H1 (cell line): ENCODE data around the gene OBSCN. TPM values are rescaled to one million over a fixed set of nuclear protein-coding genes. Genes with fewer than 3 reads are reported as not detected.

Source experiments
- CTCF ChIA-PET: fragments of 300-600 bp; sonication (Branson Sonifier 250); formaldehyde crosslinking; loops from one replicate; lab custom pipeline; 2021; ENCODE audit not compliant: partially characterized antibody; lab: Charles Lee
- POLR2A ChIA-PET: fragments of 300-600 bp; sonication (Branson Sonifier 250); formaldehyde crosslinking; loops from one replicate; lab custom pipeline; 2021; ENCODE audit warnings: inconsistent platforms; ENCODE audit not compliant: partially characterized antibody; lab: Charles Lee
- DNase-seq, 2 experiments: peaks; one replicate each; pipeline versions ENCODE4 v3.0.0 to v3.0.0-alpha.2; 2010 to 2022; ENCODE audit warnings: low spot score in 2 of 2, low read depth in 1 of 2, mixed read lengths in 1 of 2
- FAIRE-seq: peaks from 2 replicates; lab custom pipeline; 2011; peaks lifted over from hg19 to GRCh38; lab: Jason Lieb, UNC
- H2AFZ ChIP-seq: 2 replicates; pipeline ENCODE4 v1.8.1; 2012; ENCODE audit warnings: low read length, inconsistent platforms
- H2AK5ac ChIP-seq: 2 replicates; pipeline ENCODE4 v1.6.1; 2013; ENCODE audit warnings: low read depth, low read length
- H2BK120ac ChIP-seq: replicated peaks from 2 replicates; pipeline ENCODE3; 2013; ENCODE audit warnings: low read depth, low read length, inconsistent platforms
- H2BK12ac ChIP-seq: 2 replicates; pipeline ENCODE4 v1.6.1; 2013; ENCODE audit warnings: low read depth, low read length
- H2BK15ac ChIP-seq: 2 replicates; pipeline ENCODE4 v1.6.1; 2013; ENCODE audit warnings: low read length
- H2BK20ac ChIP-seq: 2 replicates; pipeline ENCODE4 v1.6.1; 2013; ENCODE audit warnings: low read length
- H2BK5ac ChIP-seq: 2 replicates; pipeline ENCODE4 v1.6.1; 2013; ENCODE audit warnings: low read depth, low read length
- H3K14ac ChIP-seq: 2 replicates; pipeline ENCODE4 v1.6.1; 2013; ENCODE audit warnings: inconsistent platforms; ENCODE audit not compliant: insufficient read length
- H3K18ac ChIP-seq: 2 replicates; pipeline ENCODE4 v1.6.1; 2013; ENCODE audit warnings: low read length; ENCODE audit errors: extremely low read depth
- H3K23ac ChIP-seq: 2 replicates; pipeline ENCODE4 v1.6.1; 2013; ENCODE audit warnings: inconsistent platforms; ENCODE audit not compliant: insufficient read length
- H3K23me2 ChIP-seq: 2 replicates; pipeline ENCODE4 v1.6.1; 2013; ENCODE audit warnings: low read depth, low read length
- H3K27ac ChIP-seq: 2 replicates; pipeline ENCODE4 v1.6.1; 2011; ENCODE audit warnings: low read depth, low read length, inconsistent platforms
- H3K27me3 ChIP-seq, 4 experiments: replicated peaks in 1 of 4; 1 replicate in 1 of 4; 2 replicates in 3 of 4; pipeline versions ENCODE4 v1.6.1 to v1.8.1; 2011 to 2013; ENCODE audit warnings: low read length in 3 of 4, mild to moderate bottlenecking in 3 of 4, inconsistent platforms in 2 of 4, mixed read lengths in 2 of 4, moderate library complexity in 1 of 4; ENCODE audit not compliant: control insufficient read depth in 3 of 4, insufficient read depth in 3 of 4; ENCODE audit errors: extremely low read depth in 1 of 4
- H3K36me3 ChIP-seq, 4 experiments: 2 replicates each; pipeline versions ENCODE4 v1.6.1 to v1.8.1; 2011 to 2013; ENCODE audit warnings: mild to moderate bottlenecking in 4 of 4, low read length in 3 of 4, moderate library complexity in 2 of 4, control low read depth in 1 of 4, inconsistent platforms in 1 of 4; ENCODE audit not compliant: insufficient read depth in 4 of 4, control insufficient read depth in 2 of 4
- H3K4ac ChIP-seq: replicated peaks from 2 replicates; pipeline ENCODE3; 2013; ENCODE audit warnings: low read length, low read depth, mixed read lengths, inconsistent platforms; ENCODE audit not compliant: insufficient read length
- H3K4me1 ChIP-seq, 4 experiments: replicated peaks in 1 of 4; 1 replicate in 1 of 4; 2 replicates in 3 of 4; pipeline versions ENCODE4 v1.6.1 to v1.8.1; 2011 to 2013; ENCODE audit warnings: low read length in 3 of 4, inconsistent platforms in 2 of 4, mixed read lengths in 1 of 4; ENCODE audit not compliant: insufficient read depth in 4 of 4, control insufficient read depth in 3 of 4
- H3K4me2 ChIP-seq, 2 experiments: 2 replicates each; pipeline versions ENCODE4 v1.6.1 to v1.8.1; 2011 to 2013; ENCODE audit warnings: low read depth in 2 of 2, low read length in 2 of 2, control low read depth in 1 of 2, inconsistent platforms in 1 of 2, mild to moderate bottlenecking in 1 of 2; ENCODE audit not compliant: insufficient read depth in 1 of 2
- H3K4me3 ChIP-seq, 4 experiments: fragments of 200-600, 300-600 bp in 1 of 4; sonication (generic), shearing (Covaris generic), sonication (Bioruptor Twin) in 1 of 4; 2 replicates each; pipeline versions ENCODE4 v1.5.1 to v1.8.1; 2011 to 2016; ENCODE audit warnings: low read length in 4 of 4, low read depth in 3 of 4, control low read depth in 2 of 4, inconsistent platforms in 2 of 4, mild to moderate bottlenecking in 2 of 4, mixed read lengths in 1 of 4, moderate library complexity in 1 of 4; ENCODE audit not compliant: insufficient read depth in 2 of 4; ENCODE audit errors: extremely low read depth in 1 of 4
- H3K56ac ChIP-seq: replicated peaks from 2 replicates; pipeline ENCODE3; 2013; ENCODE audit warnings: low read depth, mild to moderate bottlenecking, mixed read lengths, low read length, inconsistent platforms; ENCODE audit not compliant: insufficient read length
- H3K79me1 ChIP-seq: 2 replicates; pipeline ENCODE4 v1.6.1; 2013; ENCODE audit warnings: low read depth, low read length, control low read depth
- H3K79me2 ChIP-seq, 2 experiments: 2 replicates each; pipeline versions ENCODE4 v1.6.1 to v1.8.1; 2012 to 2013; ENCODE audit warnings: low read length in 2 of 2, mild to moderate bottlenecking in 2 of 2, inconsistent platforms in 1 of 2; ENCODE audit not compliant: insufficient read depth in 2 of 2, control insufficient read depth in 1 of 2
- H3K9ac ChIP-seq, 4 experiments: replicated peaks in 1 of 4; 1 replicate in 1 of 4; 2 replicates in 3 of 4; pipeline versions ENCODE4 v1.6.1 to v1.8.1; 2011 to 2013; ENCODE audit warnings: low read depth in 3 of 4, low read length in 3 of 4, control low read depth in 2 of 4, mild to moderate bottlenecking in 2 of 4, moderate library complexity in 2 of 4, inconsistent platforms in 1 of 4; ENCODE audit errors: extremely low read depth in 1 of 4
- H3K9me3 ChIP-seq, 2 experiments: 2 replicates each; pipeline versions ENCODE4 v1.6.1 to v1.8.1; 2012 to 2013; ENCODE audit warnings: mild to moderate bottlenecking in 2 of 2, moderate library complexity in 2 of 2, control low read depth in 1 of 2, inconsistent platforms in 1 of 2, low read depth in 1 of 2, low read length in 1 of 2, mixed read lengths in 1 of 2; ENCODE audit not compliant: insufficient read depth in 2 of 2
- H4K20me1 ChIP-seq, 2 experiments: replicated peaks in 1 of 2; 2 replicates each; pipeline versions ENCODE3 to v1.8.1; 2011 to 2013; ENCODE audit warnings: inconsistent platforms in 2 of 2, low read length in 2 of 2, mild to moderate bottlenecking in 1 of 2; ENCODE audit not compliant: insufficient read depth in 2 of 2, control insufficient read depth in 1 of 2
- H4K5ac ChIP-seq: 2 replicates; pipeline ENCODE4 v1.6.1; 2013; ENCODE audit warnings: low read length, low read depth, mixed read lengths, inconsistent platforms; ENCODE audit not compliant: insufficient read length
- H4K8ac ChIP-seq: 2 replicates; pipeline ENCODE4 v1.8.0; 2013; ENCODE audit warnings: mild to moderate bottlenecking, moderate library complexity, low read length, inconsistent platforms; ENCODE audit not compliant: insufficient read depth; ENCODE audit errors: extremely low read depth
- H4K91ac ChIP-seq: replicated peaks from 2 replicates; pipeline ENCODE3; 2013; ENCODE audit warnings: low read length, mixed read lengths, inconsistent platforms; ENCODE audit not compliant: insufficient read length
- ASH2L ChIP-seq: fragments of 200-600, 300-600 bp; sonication (generic); IDR thresholded peaks from one replicate; pipeline ENCODE4 v1.7.1; 2017; ENCODE audit warnings: low read length
- CBX5 ChIP-seq: fragments of 300-800, 300-1000 bp; sonication (generic); IDR thresholded peaks from 2 replicates; pipeline ENCODE4 v1.7.1; 2016; ENCODE audit warnings: antibody characterized with exemption, low read length, low read depth
- CEBPB ChIP-seq: IDR thresholded peaks from 2 replicates; pipeline ENCODE4 v1.6.1; 2012; ENCODE audit warnings: low read depth, low read length
- CHD2 ChIP-seq: IDR thresholded peaks from 2 replicates; pipeline ENCODE4 v1.6.1; 2012; ENCODE audit warnings: low read length, improper control_type of control experiment
- HDAC2 ChIP-seq, 2 experiments: fragments of 300-600 bp in 1 of 2; sonication (generic) in 1 of 2; IDR thresholded peaks; 2 replicates each; pipeline ENCODE4 v1.6.1; 2011 to 2012; ENCODE audit warnings: low read depth in 2 of 2, low read length in 2 of 2, mild to moderate bottlenecking in 2 of 2, moderate library complexity in 2 of 2, borderline replicate concordance in 1 of 2, inconsistent platforms in 1 of 2
- POLR2A ChIP-seq, 2 experiments: IDR thresholded peaks; 1 replicate in 1 of 2; 2 replicates in 1 of 2; pipeline ENCODE4 v1.6.1; 2011; ENCODE audit warnings: low read depth in 2 of 2, low read length in 2 of 2, mild to moderate bottlenecking in 2 of 2; ENCODE audit errors: control extremely low read depth in 1 of 2
- POLR2AphosphoS5 ChIP-seq: IDR thresholded peaks from 2 replicates; pipeline ENCODE4 v1.6.1; 2011; ENCODE audit warnings: low read depth, low read length
- RNF2 ChIP-seq: fragments of 200-900, 300-1000 bp; sonication (generic); IDR thresholded peaks from 2 replicates; pipeline ENCODE4 v1.7.1; 2016; ENCODE audit warnings: borderline replicate concordance, low read depth, mild to moderate bottlenecking, antibody characterized with exemption, low read length; ENCODE audit not compliant: poor library complexity, severe bottlenecking; ENCODE audit errors: missing control alignments
- SIN3A ChIP-seq, 2 experiments: IDR thresholded peaks in 1 of 2; conservative IDR thresholded peaks in 1 of 2; 2 replicates each; pipeline ENCODE4 v1.6.1; 2011 to 2012; ENCODE audit warnings: low read length in 2 of 2, improper control_type of control experiment in 1 of 2, low read depth in 1 of 2, mild to moderate bottlenecking in 1 of 2
- SP1 ChIP-seq: IDR thresholded peaks from 2 replicates; pipeline ENCODE4 v1.6.1; 2011; ENCODE audit warnings: low read depth, low read length
- TAF1 ChIP-seq: IDR thresholded peaks from 2 replicates; pipeline ENCODE4 v1.6.1; 2011; ENCODE audit warnings: mild to moderate bottlenecking, low read depth, low read length
- WGBS, 2 experiments: shearing (Covaris generic) in 1 of 2; methylation state at CpG; one replicate each; pipeline versions ENCODE4 v1.1.6 to v1.1.7; 2013 to 2015; ENCODE audit warnings: low lambda C conversion rate in 2 of 2, mixed read lengths in 2 of 2, inconsistent platforms in 1 of 2, low coverage in 1 of 2, missing lambda C conversion rate in 1 of 2; ENCODE audit not compliant: insufficient replicate concordance in 2 of 2, insufficient coverage in 1 of 2, insufficient read length in 1 of 2; ENCODE audit errors: extremely low coverage in 1 of 2, missing lambda C conversion rate in 1 of 2; 5-methylcytosine and 5-hydroxymethylcytosine counted together
- polyA plus RNA-seq, 7 experiments: library from polyadenylated mRNA; depleted of rRNA in 3 of 7; stranded (reverse) in 5 of 7; unstranded in 2 of 7; fragments of >200 nt in 5 of 7; fragments of 200-250 nt in 2 of 7; gene quantifications; 1 replicate in 5 of 7; 2 replicates in 1 of 7; 4 replicates in 1 of 7; pipeline versions ENCODE4 v1.2.1 to v1.2.3, GENCODE V29; 2011 to 2013; ENCODE audit warnings: missing spikeins in 2 of 7, mixed read lengths in 2 of 7
- total RNA-seq: library from RNA; stranded (reverse); fragmentation: NEBNext Ultra II Directional; extraction: Animal tissue kit (Norgen Biotek cat#: 25700); gene quantifications from 2 replicates; pipeline ENCODE4 v1.2.1, GENCODE V29; 2021
- TF ChIP-seq, protein P1 (sequence below): IDR thresholded peaks from 2 replicates; pipeline ENCODE4 v1.6.1; 2012; ENCODE audit warnings: inconsistent platforms

Gene OBSCN
- total and polyA plus RNA-seq, 2 of the 8 experiments (the other 6 are each of a cell fraction or from before 2014, with no cell fraction given), result 7.5 to 28.4 TPM

- Histone ChIP-seq H3K9ac (no peak overlapping the region), H2BK12ac (no peak overlapping the region), H3K4ac (no peak overlapping the region), H3K14ac (no peak overlapping the region), H3K79me2 (no peaks in the 10 kb centered on the region), H2BK20ac (no peak overlapping the region), H2AFZ (no peak overlapping the region), H3K9me3 (no peaks in the 10 kb centered on the region), H3K27ac (no peak overlapping the region), H3K4me1 (peaks cover 0 to 10% (median 5%) of the 10 kb centered on the region in 4 experiments; a peak in 5 of 7 replicates), H2BK15ac (0 out of 2 replicates have a peak overlapping the region, but pooled peaks have one; percentile 10), H3K36me3 (no peaks in the 10 kb centered on the region), H4K8ac (peak overlapping the region; percentile 36; the same call in 1 of the 2 replicates), H2BK5ac (no peak overlapping the region), H4K5ac (no peak overlapping the region), H3K79me1 (no peaks in the 10 kb centered on the region), H3K18ac (no peak overlapping the region), H3K56ac (no peak overlapping the region), H3K23me2 (peaks cover 8% of the 10 kb centered on the region; the same call in 1 of the 2 replicates), H3K23ac (no peak overlapping the region), H3K4me3 (no peak overlapping the region), H2AK5ac (no peak overlapping the region), H4K91ac (no peak overlapping the region), H4K20me1 (peaks cover 4 to 6% of the 10 kb centered on the region in 2 experiments), H3K27me3 (peaks cover 2 to 17% (median 11%) of the 10 kb centered on the region in 4 experiments; a peak in 6 of 7 replicates), H3K4me2 (no peak overlapping the region), H2BK120ac (no peak overlapping the region)
- ChIA-PET CTCF (interaction anchor here (0.7 to 2.8 kb wide), 9 partner anchors 18 to 145 kb away, joined by 3 to 10 read pairs (median 3); a partner anchor contains a TSS), POLR2A (no interaction called here)
- FAIRE-seq (no peak), DNase-seq (no peak)
- 92% methylated on average over 24 of the region's 25 CpGs; no CpG with 5 or more reads in 1 of the 2 experiments for WGBS, 2 experiments
- TF ChIP-seq CEBPB (no peak), SP1 (no peak), RNF2 (no peak), ASH2L (no peak), POLR2A (IDR thresholded peaks at IDR 0.05; ENCODE audit: control extremely low read depth in 1 of 2, low read depth in 2 of 2, low read length in 2 of 2) (no peak), TAF1 (no peak), CBX5 (no peak), POLR2AphosphoS5 (no peak), CHD2 (no peak), SIN3A (conservative IDR thresholded peaks at IDR 0.05 in 1 of 2, IDR thresholded peaks at IDR 0.05 in 1 of 2; ENCODE audit: low read depth in 1 of 2, low read length in 2 of 2) (no peak), HDAC2 (IDR thresholded peaks at IDR 0.05; ENCODE audit: borderline replicate concordance in 1 of 2, low read depth in 2 of 2, low read length in 2 of 2) (no peak)
- TF ChIP-seq, protein P1, sequence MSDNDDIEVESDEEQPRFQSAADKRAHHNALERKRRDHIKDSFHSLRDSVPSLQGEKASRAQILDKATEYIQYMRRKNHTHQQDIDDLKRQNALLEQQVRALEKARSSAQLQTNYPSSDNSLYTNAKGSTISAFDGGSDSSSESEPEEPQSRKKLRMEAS, result no peak
These were observed 167.1 kb downstream of the OBSCN start for GRCh38 chr1:228374711-228375577.
